H9 (cell line): Measurements from ENCODE around the gene BARX2. TPM values are rescaled to one million over a fixed set of nuclear protein-coding genes. Genes with fewer than 3 reads are reported as not detected.

Experiments
- DNase-seq: peaks from one replicate; pipeline ENCODE4 v3.0.0-alpha.2; 2017
- H2AFZ ChIP-seq: one replicate; pipeline ENCODE4 v1.6.1; 2013; ENCODE audit warnings: mild to moderate bottlenecking, low read length, control low read depth, moderate library complexity
- H2AK5ac ChIP-seq: 2 replicates; pipeline ENCODE4 v1.6.1; 2013; ENCODE audit warnings: low read length, control low read depth, mixed read lengths; ENCODE audit not compliant: insufficient read length
- H2BK120ac ChIP-seq: one replicate; pipeline ENCODE4 v1.6.1; 2013; ENCODE audit warnings: low read depth, mild to moderate bottlenecking, low read length, control low read depth, inconsistent platforms; ENCODE audit not compliant: poor library complexity, severe bottlenecking
- H2BK12ac ChIP-seq: 2 replicates; pipeline ENCODE4 v1.6.1; 2013; ENCODE audit warnings: low read length, control low read depth, mixed read lengths, low read depth; ENCODE audit not compliant: insufficient read length
- H2BK15ac ChIP-seq: 2 replicates; pipeline ENCODE4 v1.6.1; 2013; ENCODE audit warnings: low read depth, low read length, control low read depth
- H2BK20ac ChIP-seq: one replicate; pipeline ENCODE4 v1.6.1; 2013; ENCODE audit warnings: low read depth, mild to moderate bottlenecking, low read length, control low read depth, inconsistent platforms; ENCODE audit not compliant: poor library complexity, severe bottlenecking
- H2BK5ac ChIP-seq: 2 replicates; pipeline ENCODE4 v1.6.1; 2013; ENCODE audit warnings: low read length, control low read depth, mixed read lengths; ENCODE audit not compliant: insufficient read length
- H3K14ac ChIP-seq: 2 replicates; pipeline ENCODE4 v1.6.1; 2013; ENCODE audit warnings: low read length, control low read depth; ENCODE audit not compliant: insufficient read depth
- H3K18ac ChIP-seq: 2 replicates; pipeline ENCODE4 v1.6.1; 2013; ENCODE audit warnings: low read depth, mild to moderate bottlenecking, mixed read lengths, low read length, control low read depth; ENCODE audit not compliant: insufficient read length
- H3K23ac ChIP-seq: 2 replicates; pipeline ENCODE4 v1.6.1; 2013; ENCODE audit warnings: low read length, control low read depth, mixed read lengths, low read depth; ENCODE audit not compliant: insufficient read length
- H3K23me2 ChIP-seq: 2 replicates; pipeline ENCODE4 v1.6.1; 2013; ENCODE audit warnings: low read depth, mild to moderate bottlenecking, mixed read lengths, low read length, control low read depth; ENCODE audit not compliant: insufficient read length, poor library complexity, severe bottlenecking
- H3K27ac ChIP-seq: 2 replicates; pipeline ENCODE4 v1.5.1; 2013; ENCODE audit warnings: low read length, control low read depth, mixed read lengths, low read depth; ENCODE audit not compliant: insufficient read length
- H3K27me3 ChIP-seq: 2 replicates; pipeline ENCODE4 v1.6.1; 2013; ENCODE audit warnings: low read length, control low read depth, inconsistent platforms; ENCODE audit not compliant: insufficient read depth
- H3K4ac ChIP-seq: 2 replicates; pipeline ENCODE4 v1.6.1; 2013; ENCODE audit warnings: low read depth, mild to moderate bottlenecking, control low read depth, inconsistent platforms, low read length, moderate library complexity
- H3K4me1 ChIP-seq: 2 replicates; pipeline ENCODE4 v1.6.1; 2013; ENCODE audit warnings: low read length, control low read depth, inconsistent platforms; ENCODE audit not compliant: insufficient read depth
- H3K4me2 ChIP-seq: 2 replicates; pipeline ENCODE4 v1.6.1; 2013; ENCODE audit warnings: low read length, control low read depth, mixed read lengths; ENCODE audit not compliant: insufficient read length, insufficient read depth
- H3K56ac ChIP-seq: 2 replicates; pipeline ENCODE4 v1.6.1; 2013; ENCODE audit warnings: low read depth, mild to moderate bottlenecking, mixed read lengths, low read length, control low read depth; ENCODE audit not compliant: insufficient read length
- H3K79me1 ChIP-seq: 2 replicates; pipeline ENCODE4 v1.6.1; 2013; ENCODE audit warnings: low read depth, mild to moderate bottlenecking, moderate library complexity, low read length, control low read depth, inconsistent platforms; ENCODE audit not compliant: insufficient read depth, poor library complexity, severe bottlenecking
- H3K79me2 ChIP-seq: 2 replicates; pipeline ENCODE4 v1.6.1; 2013; ENCODE audit warnings: low read length, control low read depth, inconsistent platforms; ENCODE audit not compliant: insufficient read depth
- H3K9ac ChIP-seq: 2 replicates; pipeline ENCODE4 v1.6.1; 2013; ENCODE audit warnings: low read length, control low read depth, mixed read lengths; ENCODE audit not compliant: insufficient read length; ENCODE audit errors: extremely low read depth
- H3K9me3 ChIP-seq: one replicate; pipeline ENCODE4 v1.6.1; 2013; ENCODE audit warnings: low read depth, low read length, inconsistent platforms; ENCODE audit not compliant: control insufficient read depth
- H3T11ph ChIP-seq: one replicate; pipeline ENCODE4 v1.6.1; 2013; ENCODE audit warnings: mild to moderate bottlenecking, low read length, control low read depth, inconsistent platforms
- H4K20me1 ChIP-seq: one replicate; pipeline ENCODE4 v1.6.1; 2013; ENCODE audit not compliant: control insufficient read depth, insufficient read length, insufficient read depth
- H4K5ac ChIP-seq: 2 replicates; pipeline ENCODE4 v1.6.1; 2013; ENCODE audit warnings: low read depth, mild to moderate bottlenecking, mixed read lengths, low read length, control low read depth; ENCODE audit not compliant: insufficient read length
- H4K8ac ChIP-seq: replicated peaks from 2 replicates; pipeline ENCODE4 v1.6.1; 2013; ENCODE audit warnings: low read length, control low read depth, mixed read lengths, low read depth; ENCODE audit not compliant: insufficient read length
- H4K91ac ChIP-seq: 2 replicates; pipeline ENCODE4 v1.6.1; 2013; ENCODE audit warnings: low read depth, mild to moderate bottlenecking, moderate library complexity, mixed read lengths, low read length, control low read depth; ENCODE audit not compliant: insufficient read length
- H3K27ac Mint-ChIP-seq, 3 experiments: 2 replicates in 2 of 3; 3 replicates in 1 of 3; pipeline ENCODE4 v1.8.0; 2020 to 2021; ENCODE audit warnings: mixed read lengths in 3 of 3, mild to moderate bottlenecking in 1 of 3, moderate library complexity in 1 of 3
- H3K27me3 Mint-ChIP-seq: 2 replicates; pipeline ENCODE4 v1.8.0; 2021; ENCODE audit warnings: low read depth, mild to moderate bottlenecking, moderate library complexity, mixed read lengths
- H3K36me3 Mint-ChIP-seq, 3 experiments: 2 replicates in 2 of 3; 3 replicates in 1 of 3; pipeline ENCODE4 v1.8.0; 2020 to 2021; ENCODE audit warnings: low read depth in 3 of 3, mixed read lengths in 3 of 3; ENCODE audit not compliant: insufficient read depth in 1 of 3
- H3K4me1 Mint-ChIP-seq, 2 experiments: 2 replicates each; pipeline ENCODE4 v1.8.0; 2020; ENCODE audit warnings: mixed read lengths in 2 of 2
- H3K4me3 Mint-ChIP-seq, 2 experiments: 2 replicates in 1 of 2; 3 replicates in 1 of 2; pipeline ENCODE4 v1.8.0; 2020 to 2021; ENCODE audit warnings: mild to moderate bottlenecking in 2 of 2, mixed read lengths in 2 of 2, moderate library complexity in 1 of 2
- H3K9me3 Mint-ChIP-seq, 2 experiments: 2 replicates in 1 of 2; 3 replicates in 1 of 2; pipeline ENCODE4 v1.8.0; 2020; ENCODE audit warnings: mild to moderate bottlenecking in 2 of 2, mixed read lengths in 2 of 2, moderate library complexity in 1 of 2
- CTCF ChIP-seq: fragments of 200-600 bp; sonication (generic); conservative IDR thresholded peaks from 3 replicates; pipeline ENCODE4 v1.8.0; 2021; ENCODE audit warnings: antibody characterized with exemption, mild to moderate bottlenecking
- WGBS: extraction: QIAGEN DNeasy Blood & Tissue Kit; methylation state at CpG from one replicate; pipeline ENCODE4 v1.1.7; 2013; ENCODE audit warnings: missing lambda C conversion rate, low lambda C conversion rate, mixed read lengths; ENCODE audit not compliant: insufficient read length; ENCODE audit errors: extremely low coverage; 5-methylcytosine and 5-hydroxymethylcytosine counted together
- total RNA-seq: library from RNA; stranded (reverse); gene quantifications from 2 replicates; pipeline ENCODE4 v1.2.1, GENCODE V29; 2021

Gene BARX2
- total RNA-seq, 1 experiment from 2014 or later: not detected

GRCh38 chr11:129417458-129417857 lies 41.8 kb downstream of the BARX2 start:
- Histone ChIP-seq H3K4me1 (no peaks in the 10 kb centered on the region), H3K4ac (no peak overlapping the region), H2BK5ac (no peak overlapping the region), H4K91ac (no peak overlapping the region), H2BK120ac (no peak overlapping the region), H4K8ac (no peak overlapping the region), H3K27ac (no peak overlapping the region), H3K23me2 (no peaks in the 10 kb centered on the region), H4K20me1 (no peaks in the 10 kb centered on the region), H3K23ac (no peak overlapping the region), H3K4me2 (no peak overlapping the region), H2AK5ac (no peak overlapping the region), H2BK20ac (no peak overlapping the region), H3K56ac (no peak overlapping the region), H3K14ac (no peak overlapping the region), H3K27me3 (no peaks in the 10 kb centered on the region), H2BK15ac (no peak overlapping the region), H3K79me1 (no peaks in the 10 kb centered on the region), H3K9ac (no peak overlapping the region), H2AFZ (no peak overlapping the region), H3K18ac (no peak overlapping the region), H2BK12ac (no peak overlapping the region), H3K79me2 (no peaks in the 10 kb centered on the region), H3K9me3 (no peaks in the 10 kb centered on the region), H3T11ph (no peak overlapping the region), H4K5ac (no peak overlapping the region)
- Mint-ChIP-seq H3K9me3 (no peaks in the 10 kb centered on the region; a peak in 2 of 5 replicates), H3K27me3 (no peaks in the 10 kb centered on the region), H3K4me1 (no peaks in the 10 kb centered on the region), H3K27ac (no peak overlapping the region), H3K4me3 (no peak overlapping the region), H3K36me3 (no peaks in the 10 kb centered on the region; a peak in 1 of 7 replicates)
- no peak for DNase-seq
- no CpG with 5 or more reads among the region's 7 CpGs for WGBS
- TF ChIP-seq CTCF: no peak
